ENCODE measurements around the gene CORO1C.

CORO1C gene

DNA sequence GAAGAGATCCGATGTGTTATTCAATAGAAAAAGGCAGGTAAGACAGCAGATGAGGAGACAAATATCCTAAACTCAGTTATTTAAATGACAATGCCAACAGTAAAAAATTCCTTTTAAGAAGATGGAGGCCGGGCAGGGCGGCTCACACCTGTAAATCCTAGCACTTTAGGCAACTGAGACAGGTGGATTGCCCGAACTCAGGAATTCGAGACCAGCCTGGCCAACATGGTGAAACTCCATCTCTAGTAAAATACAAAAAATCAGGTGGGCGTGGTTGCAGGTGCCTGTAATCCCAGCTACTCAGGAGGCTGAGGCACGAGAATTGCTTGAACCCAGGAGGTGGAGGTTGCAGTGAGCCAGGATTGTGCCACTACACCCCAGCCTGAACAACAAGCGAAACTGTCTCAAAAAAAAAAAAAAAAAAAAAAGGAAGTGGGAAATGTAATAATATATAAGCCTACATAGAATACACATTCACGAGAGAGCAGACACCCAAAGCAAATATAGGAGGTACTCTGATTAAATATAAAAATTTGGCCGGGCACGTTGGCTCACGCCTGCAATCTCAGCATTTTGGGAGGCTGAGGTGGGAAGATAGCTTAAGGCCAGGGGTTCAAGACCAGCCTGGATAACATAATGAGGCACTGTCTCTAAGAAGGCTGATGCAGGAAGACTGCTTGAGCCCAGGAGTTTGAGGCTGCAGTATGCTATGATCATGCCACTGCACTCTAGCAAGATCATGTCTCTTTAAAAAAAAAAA lies 19.0 kb downstream of the CORO1C start:
- Histone ChIP-seq H3K9me3 (ENCODE audit: severe bottlenecking) (no peaks in the 10 kb centered on the region), H3K27ac (no peak overlapping the region), H3K4me3 (ENCODE audit: low read depth, low read length) (no peak overlapping the region), H3K27me3 (ENCODE audit: insufficient read depth, low read depth, severe bottlenecking) (no peaks in the 10 kb centered on the region), H3K36me3 (peaks cover 5% of the 10 kb centered on the region; the same call in 1 of the 2 replicates)
- DNase-seq = no peak
- TF ChIP-seq, protein P1, sequence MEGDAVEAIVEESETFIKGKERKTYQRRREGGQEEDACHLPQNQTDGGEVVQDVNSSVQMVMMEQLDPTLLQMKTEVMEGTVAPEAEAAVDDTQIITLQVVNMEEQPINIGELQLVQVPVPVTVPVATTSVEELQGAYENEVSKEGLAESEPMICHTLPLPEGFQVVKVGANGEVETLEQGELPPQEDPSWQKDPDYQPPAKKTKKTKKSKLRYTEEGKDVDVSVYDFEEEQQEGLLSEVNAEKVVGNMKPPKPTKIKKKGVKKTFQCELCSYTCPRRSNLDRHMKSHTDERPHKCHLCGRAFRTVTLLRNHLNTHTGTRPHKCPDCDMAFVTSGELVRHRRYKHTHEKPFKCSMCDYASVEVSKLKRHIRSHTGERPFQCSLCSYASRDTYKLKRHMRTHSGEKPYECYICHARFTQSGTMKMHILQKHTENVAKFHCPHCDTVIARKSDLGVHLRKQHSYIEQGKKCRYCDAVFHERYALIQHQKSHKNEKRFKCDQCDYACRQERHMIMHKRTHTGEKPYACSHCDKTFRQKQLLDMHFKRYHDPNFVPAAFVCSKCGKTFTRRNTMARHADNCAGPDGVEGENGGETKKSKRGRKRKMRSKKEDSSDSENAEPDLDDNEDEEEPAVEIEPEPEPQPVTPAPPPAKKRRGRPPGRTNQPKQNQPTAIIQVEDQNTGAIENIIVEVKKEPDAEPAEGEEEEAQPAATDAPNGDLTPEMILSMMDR (IDR thresholded peaks at IDR 0.05; ENCODE audit: low read depth, low read length) = no peak

DNA sequence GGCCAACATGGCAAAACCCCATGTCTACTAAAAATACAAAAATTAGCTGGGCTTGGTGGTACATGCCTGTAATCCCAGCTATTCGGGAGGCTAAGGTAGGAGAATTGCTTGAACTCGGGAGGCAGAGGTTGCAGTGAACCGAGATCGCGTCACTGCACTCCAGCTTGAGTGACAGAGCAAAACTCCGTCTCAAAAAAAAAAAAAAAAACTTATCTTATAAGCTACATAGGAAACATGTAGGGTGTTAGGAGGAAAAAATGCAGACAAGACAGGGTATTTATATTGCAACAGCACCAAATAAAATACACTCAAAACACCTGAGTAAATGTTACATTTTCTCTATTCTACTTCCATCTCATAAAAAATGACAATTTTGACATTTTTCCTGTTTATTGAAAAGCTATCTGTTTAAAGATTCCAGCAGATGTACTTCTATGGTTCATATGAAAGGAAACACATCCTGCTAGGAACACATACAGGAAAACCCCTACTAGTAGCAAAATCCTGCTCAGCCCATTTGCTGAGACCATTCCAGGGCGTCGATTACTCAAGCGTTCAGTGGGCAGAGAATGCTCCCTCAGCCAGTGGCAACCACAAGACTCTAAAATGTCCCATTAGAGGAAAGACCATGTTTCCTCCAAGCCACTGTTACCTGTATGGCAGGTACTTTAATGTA lies 19.7 kb downstream of the CORO1C start:
- Histone ChIP-seq H3K27me3 (ENCODE audit: insufficient read depth, low read depth, severe bottlenecking) (no peaks in the 10 kb centered on the region), H3K4me3 (ENCODE audit: low read depth, low read length) (no peak overlapping the region), H3K27ac (no peak overlapping the region), H3K9me3 (ENCODE audit: severe bottlenecking) (no peaks in the 10 kb centered on the region), H3K36me3 (no peaks in the 10 kb centered on the region)
- DNase-seq = no peak
- TF ChIP-seq, protein P1 (IDR thresholded peaks at IDR 0.05; ENCODE audit: low read depth, low read length) = no peak

DNA sequence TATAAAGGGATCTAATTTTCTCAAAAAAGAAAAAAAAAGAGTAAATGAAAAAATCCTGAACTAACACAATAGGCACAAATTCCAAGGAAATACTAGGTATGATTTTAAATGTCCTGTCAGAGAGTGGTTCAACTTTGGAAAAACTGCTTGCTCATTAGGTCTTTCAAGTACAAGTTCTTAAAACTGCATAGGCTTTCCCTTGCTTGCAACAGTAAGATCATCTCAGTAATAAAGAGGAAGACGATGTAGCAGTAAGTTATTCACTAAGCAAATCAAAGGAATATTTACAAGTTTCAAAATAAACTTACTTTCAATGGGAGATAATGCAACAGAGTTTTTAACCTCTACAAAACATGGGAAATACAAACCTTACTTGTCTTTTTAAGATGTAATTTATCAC lies 21.6 kb downstream of the CORO1C start:
- Histone ChIP-seq H3K27ac (no peak overlapping the region), H3K9me3 (ENCODE audit: severe bottlenecking) (no peaks in the 10 kb centered on the region), H3K27me3 (ENCODE audit: insufficient read depth, low read depth, severe bottlenecking) (no peaks in the 10 kb centered on the region), H3K4me3 (ENCODE audit: low read depth, low read length) (no peak overlapping the region), H3K36me3 (no peaks in the 10 kb centered on the region)
- TF ChIP-seq, protein P1 (IDR thresholded peaks at IDR 0.05; ENCODE audit: low read depth, low read length) = no peak
- DNase-seq = no peak

DNA sequence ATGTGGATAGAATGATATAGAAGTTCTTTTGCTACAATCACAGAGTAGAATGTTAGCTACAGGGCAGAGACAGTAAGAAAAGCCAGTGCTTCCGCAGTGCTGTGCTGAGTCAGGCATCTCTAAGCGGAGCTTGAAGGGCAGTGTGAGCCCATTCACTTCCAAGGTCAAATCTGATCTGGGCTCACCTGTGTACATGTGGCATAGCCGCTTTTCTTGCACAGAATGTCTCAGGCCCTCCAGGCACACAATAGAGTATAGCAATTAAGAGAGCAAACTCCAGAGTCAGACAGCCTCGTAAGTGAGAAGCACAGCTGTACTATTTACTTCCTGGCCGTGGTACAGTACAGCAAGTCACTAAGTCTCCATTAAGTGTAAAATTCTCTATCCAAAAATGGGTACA lies 26.8 kb downstream of the CORO1C start:
- H3K27ac ChIP-seq = no peak overlapping the region
- TF ChIP-seq, protein P1 (IDR thresholded peaks at IDR 0.05; ENCODE audit: low read depth, low read length) = no peak
- no peak for DNase-seq

DNA sequence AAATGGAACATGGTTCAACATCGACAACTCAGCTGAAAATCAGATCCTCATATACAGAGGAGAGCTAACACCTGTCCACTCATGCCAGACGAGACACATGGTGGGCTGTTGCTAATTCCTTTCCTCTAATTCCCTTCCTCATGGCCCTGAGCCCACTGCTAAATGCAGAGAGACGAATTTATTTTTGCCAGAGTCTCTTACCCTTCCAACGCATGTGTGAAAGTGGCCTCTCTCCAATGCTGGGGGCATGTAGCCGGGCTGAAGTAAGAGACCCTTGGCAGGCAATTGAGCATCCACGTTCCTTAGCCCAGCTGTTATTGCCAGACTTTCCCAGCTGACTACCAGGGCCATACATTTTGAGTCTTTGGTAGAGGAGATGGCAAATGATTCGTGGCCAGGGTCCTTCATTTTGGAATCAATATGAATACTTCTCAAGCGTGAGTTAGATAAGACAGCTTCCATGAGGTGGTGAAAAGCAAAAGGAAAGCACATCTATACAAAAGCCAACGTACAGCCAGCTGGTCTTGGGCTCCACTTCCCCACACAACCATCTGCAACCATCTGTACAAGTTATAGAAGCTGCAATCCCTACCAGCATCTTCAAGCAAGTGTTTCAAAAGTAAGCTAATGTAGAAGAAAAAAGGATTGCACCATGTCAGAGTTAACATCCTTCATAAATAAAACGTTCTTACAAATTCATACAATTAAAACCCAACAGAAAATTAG lies 28.6 kb downstream of the CORO1C start:
- peaks cover 27% of the 10 kb centered on the region for H3K36me3 ChIP-seq
- H3K9me3 ChIP-seq (ENCODE audit: severe bottlenecking) = no peaks in the 10 kb centered on the region
- H3K4me3 ChIP-seq (ENCODE audit: low read depth, low read length) = no peak overlapping the region; the same call in 1 of the 2 replicates
- TF ChIP-seq, protein P1 (IDR thresholded peaks at IDR 0.05; ENCODE audit: low read depth, low read length) = no peak
- no peaks in the 10 kb centered on the region for H3K27me3 ChIP-seq (ENCODE audit: insufficient read depth, low read depth, severe bottlenecking)
- H3K27ac ChIP-seq = peak overlapping the region; percentile 94
- peak; percentile 52 for DNase-seq

More for the DNA sequence above, 26.8 kb downstream of the CORO1C start:
- Histone ChIP-seq H3K4me3 (ENCODE audit: low read depth, low read length) (no peak overlapping the region), H3K9me3 (ENCODE audit: severe bottlenecking) (no peaks in the 10 kb centered on the region), H3K27me3 (ENCODE audit: insufficient read depth, low read depth, severe bottlenecking) (no peaks in the 10 kb centered on the region), H3K36me3 (peaks cover 9% of the 10 kb centered on the region)

All from WERI-Rb-1 (cell line).